RWPE1 (cell line): Measurements from ENCODE around the gene SLC25A24.

Experiments
- CTCF ChIA-PET: fragments of 350-600 bp; sonication (Branson Sonifier 250); formaldehyde crosslinking; extraction: SDS; loops from one replicate; lab custom pipeline; 2021; lab: Yijun Ruan, JAX
- POLR2A ChIA-PET: fragments of 400-600 bp; formaldehyde crosslinking; extraction: SDS; loops from one replicate; lab custom pipeline; 2020; ENCODE audit warnings: antibody characterized with exemption; ENCODE audit not compliant: low non-redundant PET; lab: Yijun Ruan, JAX
- DNase-seq: peaks from one replicate; pipeline ENCODE4 v3.0.0; 2012; ENCODE audit warnings: low spot score
- H3K27ac ChIP-seq: fragments of 450-650 bp; 2 replicates; pipeline ENCODE4 v1.5.1; 2017
- CTCF ChIP-seq: fragments of 450-650 bp; conservative IDR thresholded peaks from 2 replicates; pipeline ENCODE4 v1.5.1; 2017; ENCODE audit warnings: low read depth, mild to moderate bottlenecking

Gene SLC25A24

DNA sequence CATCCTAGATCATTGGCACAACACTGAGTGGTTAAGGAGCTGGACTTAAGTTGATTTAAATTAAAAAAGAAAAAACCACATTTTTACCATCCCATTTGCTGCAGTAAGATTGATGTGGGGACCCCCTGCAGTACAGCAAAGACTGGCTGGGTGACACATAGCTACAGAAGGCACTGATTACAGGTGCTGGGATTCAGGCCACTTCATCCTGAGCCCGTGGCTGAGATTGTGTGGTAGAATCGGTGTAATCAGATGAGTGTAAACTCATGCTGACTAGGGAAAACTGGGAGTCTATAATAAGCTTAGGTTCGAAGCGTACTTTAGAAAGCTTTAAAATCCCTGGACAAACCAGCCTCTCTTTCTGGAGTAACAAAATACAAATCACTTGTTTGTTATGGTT lies 70.1 kb downstream of the SLC25A24 start:
- no peak for DNase-seq
- no peak for TF ChIP-seq CTCF
- POLR2A ChIA-PET, result no interaction called here
- CTCF ChIA-PET, result interaction anchor here (0.6 to 0.7 kb wide), 2 partner anchors 10 to 329 kb away, joined by 6 read pairs; no protein-coding TSS in a partner anchor
- H3K27ac ChIP-seq, result no peak overlapping the region

GRCh38 chr1:108125312-108126138 lies 74.6 kb downstream of the SLC25A24 start:
- POLR2A ChIA-PET, result no interaction called here
- DNase-seq, result peak; percentile 59
- CTCF ChIA-PET, result interaction anchor here (0.6 to 5.7 kb wide), 17 partner anchors 9 to 1317 kb away, joined by 3 to 108 read pairs (median 4); no protein-coding TSS in a partner anchor
- H3K27ac ChIP-seq, result no peak overlapping the region
- TF ChIP-seq CTCF, result peak; percentile 90

DNA sequence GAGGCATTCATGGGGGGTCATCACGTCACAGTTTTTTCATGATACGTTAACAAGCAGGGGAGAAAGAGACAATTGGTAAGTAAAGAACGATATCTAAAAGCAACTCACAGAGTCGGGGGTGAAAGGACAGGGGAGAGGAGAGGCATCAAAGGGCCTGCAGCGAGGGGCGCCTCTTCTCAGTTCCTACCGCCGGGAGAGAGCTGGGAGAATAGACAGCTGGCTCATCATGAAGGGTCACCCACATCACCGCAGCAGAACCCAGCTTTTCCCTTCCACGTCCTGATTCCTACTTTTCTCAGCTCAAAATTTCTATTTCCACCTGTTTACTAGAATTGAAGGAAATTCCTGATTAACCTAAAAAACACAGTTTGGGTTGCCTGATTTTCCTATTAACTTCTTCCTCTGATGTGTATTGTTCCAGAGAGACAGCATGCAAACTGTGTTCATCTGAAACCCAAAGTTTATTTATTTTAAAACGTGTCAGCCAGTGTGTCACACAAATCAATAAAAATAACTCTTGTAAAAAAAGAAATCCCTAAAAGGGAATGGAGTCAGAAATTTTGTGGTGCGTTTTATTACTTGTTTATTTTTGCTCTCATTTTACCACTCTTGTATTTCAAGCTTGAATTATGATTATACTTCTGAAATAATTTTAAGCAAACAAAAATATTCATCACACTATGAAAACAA lies 75.4 kb downstream of the SLC25A24 start:
- ChIA-PET POLR2A (no interaction called here), CTCF (interaction anchor here (0.5 to 5.7 kb wide), 15 partner anchors 10 to 1316 kb away, joined by 3 to 108 read pairs (median 4); no protein-coding TSS in a partner anchor)
- DNase-seq, result no peak
- no peak for TF ChIP-seq CTCF
- H3K27ac ChIP-seq, result no peak overlapping the region

GRCh38 chr1:108124023-108124422 lies 76.1 kb downstream of the SLC25A24 start:
- no peak overlapping the region for H3K27ac ChIP-seq
- CTCF ChIA-PET, result interaction anchor here (0.5 to 5.7 kb wide), 2 partner anchors 343 to 539 kb away, joined by 3 to 108 read pairs; no protein-coding TSS in a partner anchor
- no peak for DNase-seq
- TF ChIP-seq CTCF, result no peak
- POLR2A ChIA-PET, result no interaction called here

DNA sequence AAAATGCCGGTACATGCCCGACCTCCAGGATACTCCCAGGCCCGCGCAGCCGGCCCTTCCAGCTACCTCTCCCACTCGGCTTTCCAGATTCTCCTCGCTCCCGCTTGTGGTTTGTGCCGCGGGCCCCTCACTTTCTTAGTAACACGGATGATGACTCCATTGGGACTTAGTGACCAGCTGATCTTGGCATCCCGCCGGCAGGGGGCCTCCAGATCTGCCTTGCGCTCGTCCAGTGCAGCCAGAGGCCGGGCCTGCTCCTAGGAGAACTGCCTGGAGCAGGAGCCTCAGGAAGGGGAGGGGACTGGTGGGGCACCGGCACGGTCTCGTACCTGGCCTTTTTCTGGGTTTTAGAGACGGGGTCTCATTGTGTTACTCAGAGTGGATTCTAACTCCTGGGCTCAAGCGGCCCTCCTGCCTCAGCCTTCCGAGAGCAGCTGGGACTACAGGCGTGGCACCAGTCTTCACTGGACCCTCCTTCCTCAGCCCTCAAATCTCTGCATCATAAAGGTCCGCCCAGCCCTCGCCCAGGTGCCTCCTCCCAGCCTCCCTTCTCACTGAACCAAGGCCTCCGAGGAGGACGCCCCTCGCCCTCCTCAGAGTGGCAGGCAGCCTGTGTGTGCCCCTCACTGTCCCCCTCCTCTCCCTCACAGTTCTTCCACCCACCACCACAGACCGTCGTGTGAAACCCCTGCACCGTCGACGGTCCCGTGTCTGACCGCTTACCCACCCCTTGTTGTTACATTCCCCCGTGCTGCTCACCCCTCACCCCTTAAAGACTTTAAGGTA lies 78.6 kb downstream of the SLC25A24 start:
- CTCF ChIA-PET, result interaction anchor here (1.4 kb wide), 1 partner anchor 339 kb away, joined by 3 read pairs; no protein-coding TSS in a partner anchor
- POLR2A ChIA-PET, result no interaction called here
- DNase-seq, result no peak

More for the DNA sequence above, 78.6 kb downstream of the SLC25A24 start:
- H3K27ac ChIP-seq, result no peak overlapping the region
- no peak for TF ChIP-seq CTCF
